K562 (cell line): ENCODE results near the gene RNF31. TPM values are rescaled to one million over a fixed set of nuclear protein-coding genes. Genes with fewer than 3 reads are reported as not detected.

ENCODE experiments used
- ATAC-seq: fragments of 200-7000 bp; cut with Tn5 transposase; 3 replicates; pipeline ENCODE4 v1.9.1; 2020; ENCODE audit warnings: moderate library complexity
- BruUV-seq: library from RNA; stranded (reverse); fragments of 400-500 nt; replicated peaks from 2 replicates; lab custom pipeline; 2021; lab: Mats Ljungman, UMichigan
- CTCF ChIA-PET: fragments of 300-600 bp; formaldehyde crosslinking; extraction: SDS; loops from one replicate; lab custom pipeline; 2021; ENCODE audit warnings: low intra/inter-chr PET ratio; lab: Yijun Ruan, JAX
- POLR2A ChIA-PET: fragments of 300-600, 350-650 bp; sonication (Branson Sonifier 250); formaldehyde crosslinking; extraction: SDS; loops from one replicate; lab custom pipeline; 2021; ENCODE audit warnings: antibody characterized with exemption, inconsistent platforms; lab: Yijun Ruan, JAX
- DNase-seq, 4 experiments: peaks; one replicate each; pipeline versions ENCODE4 v3.0.0 to v3.0.0-alpha.2; 2011 to 2018; ENCODE audit warnings: low spot score in 3 of 4, mixed read lengths in 3 of 4; ENCODE audit errors: extremely low read depth in 1 of 4
- FAIRE-seq: peaks from 2 replicates; lab custom pipeline; 2011; peaks lifted over from hg19 to GRCh38; lab: Jason Lieb, UNC
- H2AFZ ChIP-seq: 2 replicates; pipeline ENCODE4 v1.6.0; 2011; ENCODE audit warnings: low read depth, low read length, control low read depth, inconsistent platforms
- H3K27ac ChIP-seq: fragments of 200-600 bp; 3 replicates; pipeline ENCODE4 v1.8.0; 2011; ENCODE audit warnings: low read depth, mild to moderate bottlenecking, control low read depth, inconsistent platforms, low read length, moderate library complexity, mixed read lengths; ENCODE audit errors: extremely low read depth
- H3K27me3 ChIP-seq, 2 experiments: fragments of 300-600 bp in 1 of 2; 2 replicates in 1 of 2; 3 replicates in 1 of 2; pipeline versions ENCODE4 v1.6.0 to v1.8.0; 2011; ENCODE audit warnings: inconsistent platforms in 2 of 2, low read length in 2 of 2, mild to moderate bottlenecking in 1 of 2, mixed read lengths in 1 of 2, moderate library complexity in 1 of 2; ENCODE audit not compliant: control insufficient read depth in 2 of 2, insufficient read depth in 2 of 2
- H3K36me3 ChIP-seq: fragments of 300-600 bp; 3 replicates; pipeline ENCODE4 v1.8.0; 2011; ENCODE audit warnings: mild to moderate bottlenecking, low read length, inconsistent platforms; ENCODE audit not compliant: control insufficient read depth, insufficient read depth
- H3K4me1 ChIP-seq, 2 experiments: fragments of 200-600 bp in 1 of 2; replicated peaks in 1 of 2; 2 replicates in 1 of 2; 3 replicates in 1 of 2; pipeline versions ENCODE4 v1.5.1 to v1.8.0; 2011; ENCODE audit warnings: inconsistent platforms in 2 of 2, low read length in 2 of 2, mild to moderate bottlenecking in 1 of 2, mixed read lengths in 1 of 2, moderate library complexity in 1 of 2; ENCODE audit not compliant: control insufficient read depth in 2 of 2, insufficient read depth in 2 of 2
- H3K4me2 ChIP-seq: 2 replicates; pipeline ENCODE4 v1.6.1; 2011; ENCODE audit warnings: low read length, control low read depth, inconsistent platforms, mixed read lengths; ENCODE audit not compliant: insufficient read depth
- H3K4me3 ChIP-seq: fragments of 200-600 bp; sonication (generic), shearing (Covaris generic); 2 replicates; pipeline ENCODE4 v1.5.1; 2016; ENCODE audit warnings: control low read depth, inconsistent platforms
- H3K79me2 ChIP-seq: fragments of 200-600 bp; 3 replicates; pipeline ENCODE4 v1.8.0; 2011; ENCODE audit warnings: low read length, inconsistent platforms; ENCODE audit not compliant: control insufficient read depth, insufficient read depth
- H3K9ac ChIP-seq, 2 experiments: 2 replicates each; pipeline versions ENCODE4 v1.6.0 to v1.6.1; 2011; ENCODE audit warnings: low read depth in 2 of 2, low read length in 2 of 2, control low read depth in 1 of 2, inconsistent platforms in 1 of 2, mild to moderate bottlenecking in 1 of 2, mixed read lengths in 1 of 2; ENCODE audit not compliant: insufficient read depth in 1 of 2
- H3K9me1 ChIP-seq: one replicate; pipeline ENCODE4 v1.6.0; 2011; ENCODE audit warnings: inconsistent platforms, mild to moderate bottlenecking, low read length, moderate library complexity; ENCODE audit not compliant: control insufficient read depth, insufficient read depth
- H3K9me3 ChIP-seq: replicated peaks from 2 replicates; pipeline ENCODE4 v1.5.1; 2011; ENCODE audit warnings: low read depth, low read length, inconsistent platforms; ENCODE audit not compliant: control insufficient read depth, insufficient read depth
- H4K20me1 ChIP-seq: replicated peaks from 2 replicates; pipeline ENCODE4 v1.6.1; 2011; ENCODE audit warnings: low read length, inconsistent platforms, mixed read lengths; ENCODE audit not compliant: control insufficient read depth, insufficient read depth
- ATF6 ChIP-seq: sonication (generic); formaldehyde crosslinking; IDR thresholded peaks from 2 replicates; pipeline ENCODE4 v1.4.0; 2020; ENCODE audit warnings: mild to moderate bottlenecking, missing genetic modification reagents
- GATAD2A ChIP-seq: fragments of 450-650 bp; IDR thresholded peaks from 2 replicates; pipeline ENCODE4 v1.6.1; 2017
- SP1 ChIP-seq: sonication (generic); formaldehyde crosslinking; IDR thresholded peaks from 2 replicates; pipeline ENCODE4 v1.8.1; 2022; ENCODE audit warnings: mild to moderate bottlenecking, missing genetic modification reagents
- TFAP4 ChIP-seq: sonication (generic); formaldehyde crosslinking; IDR thresholded peaks from 2 replicates; pipeline ENCODE4 v1.8.0; 2022; ENCODE audit warnings: missing genetic modification reagents, mild to moderate bottlenecking, moderate library complexity, borderline replicate concordance
- USF1 ChIP-seq: sonication (generic); formaldehyde crosslinking; IDR thresholded peaks from 2 replicates; pipeline ENCODE4 v1.9.0; 2022; ENCODE audit warnings: mild to moderate bottlenecking, missing genetic modification reagents
- whole genome bisulfite sequencing: fragments of 100-300 bp; shearing (Covaris generic); methylation state at CpG from one replicate; pipeline ENCODE4 v1.1.6; 2016; ENCODE audit warnings: low coverage, mixed read lengths; ENCODE audit not compliant: insufficient coverage; ENCODE audit errors: missing lambda C conversion rate; 5-methylcytosine and 5-hydroxymethylcytosine counted together
- in situ Hi-C: fragments of 300-500 bp; cut with MboI; formaldehyde crosslinking; loops from 4 replicates; pipeline ENCODE4 v1.15.0; 2018; ENCODE audit warnings: inconsistent platforms, mixed read lengths
- intact Hi-C: fragments of 100-400 bp; cut with micrococcal nuclease; formaldehyde crosslinking; loops from 2 replicates; pipeline ENCODE4 v1.14.2; 2022
- polyA plus RNA-seq, 8 experiments: library from polyadenylated mRNA; depleted of rRNA in 4 of 8; stranded (reverse) in 5 of 8; unstranded in 3 of 8; fragments of >200 nt; fragmentation: Nextera tagmentation in 2 of 8; fragmentation: Illumina TruSeq in 1 of 8; extraction: Ambion mirVana in 2 of 8; extraction: Trizol in 1 of 8; gene quantifications; 2 replicates each; pipeline versions ENCODE4 v1.2.1 to v1.2.3, GENCODE V29; 2011 to 2014; ENCODE audit warnings: inconsistent platforms in 1 of 8, missing spikeins in 1 of 8
- total RNA-seq, 7 experiments: library from RNA; depleted of rRNA in 6 of 7; stranded (reverse); fragments of >200 nt in 6 of 7; fragmentation: Illumina TruSeq in 2 of 7; extraction: Trizol in 2 of 7; gene quantifications; 2 replicates each; pipeline versions ENCODE4 v1.2.1 to v1.2.3, GENCODE V29; 2011 to 2021; ENCODE audit warnings: low replicate concordance in 1 of 7

Gene RNF31
- total and polyA plus RNA-seq, 9 of the 15 experiments (the other 6 are each of a cell fraction or from before 2014, with no cell fraction given), result 3.1 to 47.6 (median 19.1) TPM

- H2AFZ ChIP-seq, result peak overlapping the region; percentile 98
- TF ChIP-seq ATF6 (CRISPR knock-in tag) (0 out of 2 replicates have a peak, but pooled peaks have one; percentile 54), TFAP4 (CRISPR knock-in tag) (no peak), USF1 (0 out of 2 replicates have a peak, but pooled peaks have one; percentile 11), SP1 (no peak), GATAD2A (no peak)
- H3K9me1 ChIP-seq, result no peaks in the 10 kb centered on the region
- ATAC-seq (no peak), DNase-seq (no peak), FAIRE-seq (no peak)
- H3K9ac ChIP-seq, result peak overlapping the region; percentile 96 to 99
- H3K4me1 ChIP-seq, result peaks cover 6 to 13% of the 10 kb centered on the region in 2 experiments; a peak in 3 of 5 replicates
- peaks cover 32% of the 10 kb centered on the region; the same call in 2 of the 3 replicates for H3K36me3 ChIP-seq
- in situ Hi-C loops (no loop called here), intact Hi-C loops (no loop called here)
- H3K27me3 ChIP-seq, result no peaks in the 10 kb centered on the region
- BruUV-seq, result no TSS peak
- H4K20me1 ChIP-seq, result no peaks in the 10 kb centered on the region
- WGBS, result 43% methylated on average over 6 of the region's 8 CpGs
- no peaks in the 10 kb centered on the region for H3K9me3 ChIP-seq
- POLR2A ChIA-PET, result interaction anchor here (0.9 to 3.2 kb wide), 5 partner anchors 14 to 100 kb away, joined by 4 to 21 read pairs (median 9); partner anchors contain the start of genes CHMP4A, EMC9 and MDP1
- CTCF ChIA-PET, result no interaction called here
- H3K4me2 ChIP-seq, result peak overlapping the region; percentile 86
- H3K27ac ChIP-seq, result peak overlapping the region; percentile 97
- H3K4me3 ChIP-seq, result peak overlapping the region; percentile 67
- H3K79me2 ChIP-seq, result peaks cover 51% of the 10 kb centered on the region
These were observed 47.5 kb downstream of the RNF31 start for GRCh38 chr14:24194873-24195185.
